ENCODE data around the gene RNF19B.
"Not testable (repeated sequence)": the region's sequence is repeated elsewhere in the genome, so short reads cannot be mapped to it uniquely, and the experiment has no call there.

RNF19B gene

DNA sequence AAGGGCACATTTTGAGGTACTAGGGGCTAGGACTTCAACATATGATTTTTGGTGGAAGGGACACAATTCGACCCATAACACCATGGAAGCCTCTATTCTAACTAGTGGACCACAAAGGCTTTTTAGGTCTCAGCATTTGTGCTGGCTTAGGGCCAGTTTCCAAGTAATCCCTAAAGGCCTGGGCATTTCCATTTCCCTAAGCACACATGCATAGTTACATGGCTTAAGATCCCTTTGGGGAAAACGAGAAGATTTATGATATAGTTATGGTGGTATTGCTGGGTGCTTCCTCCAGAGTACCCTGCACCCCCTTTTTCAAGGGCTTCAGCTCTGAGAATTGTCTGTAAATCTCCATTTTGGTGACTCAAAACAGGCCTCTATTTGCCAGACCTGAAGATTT, 35.2 kb downstream of the RNF19B start:
- DNase-seq, result no peak

GRCh38 chr1:32928715-32929114, 35.9 kb downstream of the RNF19B start:
- DNase-seq, result no peak

GRCh38 chr1:32928285-32928684, 36.3 kb downstream of the RNF19B start:
- DNase-seq, result no peak

DNA sequence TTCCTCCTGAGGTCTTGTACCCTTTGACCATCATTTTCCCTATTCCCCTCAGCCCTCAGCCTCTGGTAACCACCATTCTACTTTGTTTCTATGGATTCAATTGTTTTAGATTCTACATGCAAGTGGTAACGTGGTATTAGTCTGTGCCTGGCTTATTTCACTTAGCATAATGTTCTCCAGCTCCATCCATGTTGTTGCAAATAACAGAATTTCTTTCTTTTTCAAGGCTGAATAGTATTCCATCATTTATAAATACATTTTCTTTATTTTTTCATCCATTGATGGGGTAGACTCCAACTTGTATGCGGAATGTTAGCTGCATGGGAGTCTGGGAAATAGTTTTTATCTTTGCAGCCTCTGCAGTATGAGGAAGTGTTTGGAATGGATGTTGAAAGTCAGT, 37.2 kb downstream of the RNF19B start:
- no peak for DNase-seq

- DNase-seq, result no peak
Observed at GRCh38 chr1:32926562-32926961, 38.0 kb downstream of the RNF19B start.

DNA sequence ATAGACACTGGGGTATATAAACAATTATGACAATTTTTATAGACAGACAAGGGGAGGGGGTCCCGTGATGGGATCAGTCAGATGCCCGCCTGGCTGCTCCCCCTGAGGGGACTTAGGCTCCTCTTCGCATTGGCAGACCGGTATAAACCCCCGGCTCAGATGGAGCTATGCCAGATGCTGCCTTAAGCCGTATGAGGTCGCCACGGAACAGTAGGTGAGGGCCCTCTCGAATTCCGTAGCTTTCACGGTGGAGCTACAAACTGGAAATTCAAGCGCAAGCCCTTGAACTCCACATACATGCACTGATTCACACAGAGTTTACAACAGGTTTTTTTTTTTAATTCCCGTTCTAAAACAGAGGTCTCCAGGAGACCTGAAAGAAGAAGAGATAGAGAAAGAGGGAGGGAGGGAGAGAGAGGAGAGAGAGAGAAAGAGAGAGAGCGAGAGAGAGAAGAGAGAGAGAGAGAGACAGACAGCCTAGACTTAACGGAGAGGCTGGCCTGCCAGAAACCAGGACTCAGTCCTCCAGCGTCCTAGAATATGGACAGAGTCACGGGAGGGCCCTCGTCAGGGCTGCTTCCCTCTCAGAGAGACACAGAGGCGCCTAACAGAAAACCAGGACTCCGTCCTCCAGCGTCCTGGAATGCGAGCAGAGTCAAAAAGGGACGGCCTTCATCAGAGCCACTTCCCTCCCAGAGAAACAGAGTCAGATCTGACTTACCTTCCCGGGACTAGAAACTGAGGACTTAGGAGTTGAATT, 39.0 kb downstream of the RNF19B start:
- no peak for DNase-seq

DNA sequence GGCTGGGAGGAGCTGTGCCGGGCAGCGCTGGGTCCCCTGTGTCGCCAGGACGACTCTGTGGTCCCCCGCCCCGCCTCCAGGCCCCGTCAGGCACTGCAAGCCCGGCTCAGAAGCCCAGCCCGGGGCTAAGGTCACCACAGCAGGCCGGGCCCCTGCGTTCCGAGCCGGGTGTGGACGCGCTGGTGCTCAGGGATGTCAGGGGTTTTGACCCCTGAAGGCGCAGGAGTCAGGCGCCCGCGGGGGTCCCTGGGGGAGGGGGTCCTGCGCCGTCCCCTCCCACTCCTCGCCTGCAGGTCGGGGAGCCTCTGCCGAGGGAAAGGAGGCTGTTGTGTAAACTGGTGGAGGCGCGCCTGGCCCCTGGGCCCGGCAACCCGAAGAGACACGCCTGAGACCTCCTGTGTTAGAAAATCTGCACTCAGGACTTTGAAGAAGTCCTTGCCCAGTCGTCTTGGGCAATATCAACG, 39.7 kb downstream of the RNF19B start:
- no peak for DNase-seq

DNA sequence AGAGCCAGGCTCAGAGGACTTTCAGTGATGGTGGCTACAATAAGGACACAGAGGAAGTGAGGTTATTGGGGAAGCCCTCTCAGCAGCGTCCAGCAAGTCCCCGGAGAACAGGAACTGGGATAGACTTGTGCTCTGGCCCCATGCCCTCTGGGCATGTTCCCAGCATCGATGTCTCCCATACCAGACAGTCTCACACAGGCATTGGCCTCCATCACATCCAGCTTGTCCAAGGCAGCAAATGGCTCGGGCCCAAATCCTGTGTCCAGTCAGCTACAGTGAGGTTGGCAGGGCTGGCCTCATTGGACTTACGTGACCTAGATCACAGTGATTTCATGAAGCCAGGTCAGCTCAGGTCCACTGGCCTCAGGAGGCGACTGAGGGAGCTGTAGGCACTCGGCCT, 43.8 kb downstream of the RNF19B start:
- no peak for DNase-seq

GRCh38 chr1:32919811-32920733, 44.5 kb downstream of the RNF19B start:
- DNase-seq, result no peak

- DNase-seq, result no peak
Observed at GRCh38 chr1:32918179-32918578, 46.4 kb downstream of the RNF19B start.

DNA sequence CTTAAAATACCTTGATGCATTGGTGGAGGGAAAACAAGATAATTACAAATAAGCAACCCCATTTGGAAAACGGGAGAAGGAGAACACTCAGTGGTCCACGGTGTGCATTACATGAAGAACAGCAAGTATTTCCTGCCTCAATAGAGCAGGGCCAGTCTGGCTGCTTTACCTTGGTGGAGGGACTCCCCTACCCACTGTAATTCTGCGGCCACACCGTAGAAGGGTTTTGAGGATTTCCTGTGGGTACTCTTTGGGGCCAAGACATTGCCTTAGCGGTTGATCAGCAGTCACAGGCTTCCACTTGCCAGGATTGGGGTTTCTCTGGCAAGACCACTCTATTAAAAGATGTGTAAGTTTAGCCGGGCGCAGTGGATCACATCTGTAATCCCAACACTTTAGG, 47.1 kb downstream of the RNF19B start:
- DNase-seq, result no peak

GRCh38 chr1:32915766-32916706, 48.6 kb downstream of the RNF19B start:
- DNase-seq, result no peak

DNA sequence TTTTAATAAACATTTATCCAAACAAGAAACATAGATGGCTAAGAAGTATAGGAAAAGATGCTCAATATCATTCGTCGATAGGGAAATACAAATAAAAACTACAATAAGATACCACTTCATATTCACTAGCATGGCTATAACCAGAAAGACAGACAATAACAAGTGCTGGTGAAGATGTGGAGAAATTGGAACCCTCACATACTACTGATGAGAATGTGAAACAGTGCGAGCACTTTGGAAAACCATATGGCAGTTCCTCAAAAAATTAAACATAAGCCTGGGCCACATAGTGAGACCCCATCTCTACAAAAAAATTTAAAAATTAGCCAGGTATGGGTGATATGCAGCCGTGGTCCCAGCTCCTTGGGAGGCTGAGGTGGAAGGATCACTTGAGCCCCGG, 54.3 kb downstream of the RNF19B start:
- DNase-seq, result no peak

DNA sequence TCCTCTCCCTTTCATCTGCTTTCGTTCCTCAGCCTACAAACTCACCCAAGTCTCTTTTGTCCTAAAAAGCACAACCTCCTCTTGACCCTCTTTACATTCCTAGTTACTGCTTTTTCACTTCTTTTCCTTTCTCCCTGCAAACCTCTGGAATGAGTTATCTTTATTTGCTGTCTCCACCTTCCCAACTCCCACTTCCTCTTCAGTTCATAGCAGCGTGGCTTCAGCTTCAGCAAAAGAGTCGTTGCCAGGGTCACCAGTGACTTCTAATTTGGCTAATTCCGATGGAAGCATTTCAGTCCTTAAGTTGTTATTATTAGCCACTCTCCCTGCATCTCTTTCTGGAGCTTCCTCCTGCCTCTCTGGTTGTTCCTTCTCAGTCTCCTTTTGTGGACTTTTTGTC, 57.2 kb downstream of the RNF19B start:
- no peak for DNase-seq

DNA sequence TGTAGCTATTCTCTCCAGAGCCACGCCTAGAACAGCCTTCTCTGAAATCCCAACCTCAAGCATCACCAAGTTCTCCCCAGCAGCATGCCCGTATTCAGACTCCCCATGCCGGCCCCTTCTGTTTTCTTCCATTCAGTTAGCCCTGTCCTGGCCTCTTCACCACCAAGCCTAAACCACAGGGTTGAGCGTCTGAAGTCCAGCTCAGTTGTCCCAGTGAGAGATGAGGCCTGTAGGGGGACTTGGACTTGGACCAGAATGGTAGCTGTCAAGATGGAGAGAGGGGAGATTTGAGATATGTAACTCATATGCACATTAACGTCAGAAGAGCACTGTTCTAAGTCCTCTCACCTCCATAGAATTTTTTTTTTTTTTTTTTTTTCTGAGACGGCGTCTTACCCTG, 58.0 kb downstream of the RNF19B start:
- no peak for DNase-seq

DNA sequence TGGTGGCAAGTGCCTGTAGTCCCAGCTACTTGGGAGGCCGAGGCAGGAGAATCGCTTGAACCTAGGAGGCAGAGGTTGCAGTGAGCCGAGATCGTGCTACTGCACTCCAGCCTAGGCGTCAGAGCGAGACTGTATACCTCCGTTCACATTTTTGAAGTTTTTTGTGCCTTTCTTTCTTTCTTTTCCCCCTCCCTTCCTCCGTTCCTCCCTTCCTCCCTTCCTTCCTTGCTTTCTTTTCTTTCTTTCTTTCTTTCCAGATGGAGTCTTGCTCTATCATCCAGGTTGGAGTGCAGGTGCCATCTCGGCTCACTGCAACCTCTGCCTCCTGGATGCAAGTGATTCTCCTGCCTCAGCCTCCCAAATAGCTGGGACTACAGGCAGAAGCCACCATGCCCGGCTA, 59.0 kb downstream of the RNF19B start:
- not testable (repeated sequence) for DNase-seq

GRCh38 chr1:32904797-32905196, 59.8 kb downstream of the RNF19B start:
- no peak for DNase-seq

DNA sequence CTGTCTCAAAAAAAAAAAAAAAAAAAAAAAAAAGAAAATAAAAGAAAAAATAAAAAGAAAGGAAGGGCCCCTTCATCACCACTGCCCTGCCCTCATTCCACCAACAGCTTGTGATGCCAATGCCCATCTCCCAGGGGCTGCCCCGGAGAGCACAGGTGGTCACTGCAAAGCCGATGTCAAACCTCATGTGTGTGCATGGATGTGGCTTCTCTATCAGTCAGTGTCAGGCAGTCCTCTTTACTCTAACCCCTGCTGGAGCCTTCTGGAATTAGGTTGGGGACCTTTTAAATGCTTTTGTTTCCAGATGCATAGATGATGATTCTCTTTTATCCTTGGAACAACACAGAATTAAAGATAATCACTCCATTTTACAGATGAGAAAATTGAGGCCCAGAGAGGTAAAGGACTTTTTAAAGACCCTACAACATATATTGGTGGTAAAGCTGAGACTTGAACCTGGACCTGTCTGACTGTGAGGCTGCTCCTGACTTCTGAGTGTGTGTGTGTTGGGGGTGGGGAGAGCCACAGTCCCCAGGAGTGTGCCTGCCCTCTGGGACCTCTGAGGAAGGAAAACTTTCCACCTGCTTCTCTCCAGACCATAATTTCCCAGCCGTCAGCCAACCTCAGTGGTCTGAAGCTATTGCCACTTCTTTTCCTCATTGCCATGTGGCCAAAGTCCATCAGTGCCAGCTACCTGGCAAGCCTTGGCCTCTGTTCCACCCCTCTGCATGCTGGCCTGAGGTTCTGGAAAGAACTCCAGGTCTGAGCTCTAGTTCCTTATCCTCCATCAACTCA, 60.4 kb downstream of the RNF19B start:
- no peak for DNase-seq

DNA sequence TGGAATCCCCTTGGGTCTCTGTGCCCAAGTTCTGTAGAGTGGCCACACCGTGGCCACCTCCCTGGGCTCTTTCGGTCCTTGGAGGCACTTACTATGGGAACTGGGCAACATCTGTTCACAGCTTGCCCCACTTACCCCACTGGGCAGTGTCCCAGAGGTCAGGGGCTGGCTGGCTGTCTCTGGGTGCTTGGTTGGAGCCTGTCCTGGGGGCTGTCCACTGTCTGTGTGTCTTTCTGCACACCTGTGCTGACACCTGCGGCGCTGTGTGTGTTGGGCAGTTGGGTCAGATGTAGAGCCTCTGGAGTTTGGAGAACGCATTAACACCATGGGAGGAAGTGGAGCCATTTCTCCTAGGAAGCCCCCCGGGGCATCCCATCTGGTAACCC, 62.1 kb downstream of the RNF19B start:
- no peak for DNase-seq

DNA sequence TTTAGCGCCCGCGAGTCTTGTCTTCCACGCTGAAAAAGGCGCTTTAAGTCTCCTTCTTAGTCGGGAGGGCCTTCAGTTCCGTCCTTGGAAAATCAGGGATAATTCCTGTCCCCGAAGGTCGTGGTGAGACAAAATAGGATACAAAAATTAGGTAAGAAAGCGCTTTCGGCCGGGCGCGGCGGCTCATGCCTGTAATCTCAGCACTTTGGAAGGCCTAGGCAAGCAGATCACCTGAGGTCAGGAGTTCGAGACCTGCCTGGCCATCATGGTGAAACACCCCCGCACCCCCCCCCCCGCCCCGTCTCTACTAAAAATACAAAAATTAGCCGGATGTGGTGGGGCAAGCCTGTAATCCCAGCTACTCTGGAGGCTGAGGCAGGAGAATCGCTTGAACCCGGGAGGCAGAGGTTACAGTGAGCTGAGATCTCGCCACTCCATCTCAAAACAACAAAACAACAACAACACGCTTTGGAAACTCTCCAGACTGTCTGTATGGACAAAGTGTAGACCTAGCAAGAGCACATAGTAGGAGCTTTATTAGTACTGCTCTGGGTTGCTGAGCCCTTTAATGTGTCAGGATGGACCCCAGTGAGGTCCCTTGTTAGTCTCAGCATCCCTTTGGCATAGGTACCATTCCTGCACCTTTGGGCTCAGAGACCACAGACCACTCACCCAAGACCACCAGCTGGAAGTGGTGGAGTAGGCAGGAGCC, 62.6 kb downstream of the RNF19B start:
- no peak for DNase-seq
